Hepatocyte (in vitro differentiated cells): Measurements from ENCODE around the gene AUTS2. TPM values are rescaled to one million over a fixed set of nuclear protein-coding genes. Genes with fewer than 3 reads are reported as not detected.
A peak's percentile ranks its signal among the peaks of the same experiment; 100 is the strongest.

ENCODE experiments used
- DNase-seq: peaks from one replicate; pipeline ENCODE4 v3.0.0-alpha.2; 2016; ENCODE audit warnings: low spot score
- H2AFZ ChIP-seq: fragments of 200-600 bp; sonication (generic); 2 replicates; pipeline ENCODE4 v1.6.0; 2016; ENCODE audit warnings: antibody characterized with exemption, mild to moderate bottlenecking
- H3K27ac ChIP-seq: fragments of 200-600 bp; sonication (generic); 2 replicates; pipeline ENCODE4 v1.5.1; 2016; ENCODE audit warnings: mild to moderate bottlenecking
- H3K27me3 ChIP-seq: fragments of 200-600 bp; sonication (generic); 2 replicates; pipeline ENCODE4 v1.6.1; 2016
- H3K36me3 ChIP-seq: fragments of 200-600 bp; sonication (generic); replicated peaks from 2 replicates; pipeline ENCODE4 v1.5.1; 2016; ENCODE audit warnings: low read depth; ENCODE audit not compliant: insufficient read depth
- H3K4me1 ChIP-seq: fragments of 200-600 bp; sonication (generic); 2 replicates; pipeline ENCODE4 v1.5.1; 2016; ENCODE audit warnings: mild to moderate bottlenecking, moderate library complexity; ENCODE audit not compliant: insufficient read depth
- H3K4me2 ChIP-seq: fragments of 200-600 bp; sonication (generic); 2 replicates; pipeline ENCODE4 v1.6.0; 2016
- H3K4me3 ChIP-seq: fragments of 200-600 bp; sonication (generic); 2 replicates; pipeline ENCODE4 v1.5.1; 2016; ENCODE audit warnings: mild to moderate bottlenecking
- H3K79me2 ChIP-seq: fragments of 200-600 bp; sonication (generic); 2 replicates; pipeline ENCODE4 v1.6.0; 2017; ENCODE audit warnings: mild to moderate bottlenecking
- H3K9me2 ChIP-seq: fragments of 200-600 bp; sonication (generic); replicated peaks from 2 replicates; pipeline ENCODE4 v1.6.0; 2017; ENCODE audit warnings: mild to moderate bottlenecking; ENCODE audit not compliant: insufficient read depth
- H3K9me3 ChIP-seq: fragments of 200-600 bp; sonication (generic); 2 replicates; pipeline ENCODE4 v1.5.1; 2016; ENCODE audit warnings: low read depth, mild to moderate bottlenecking
- H4K20me1 ChIP-seq: fragments of 200-600 bp; sonication (generic); 2 replicates; pipeline ENCODE4 v1.6.0; 2016; ENCODE audit warnings: mild to moderate bottlenecking; ENCODE audit not compliant: insufficient read depth, poor library complexity, severe bottlenecking
- CTCF ChIP-seq: fragments of 200-600 bp; sonication (generic); IDR thresholded peaks from 2 replicates; pipeline ENCODE4 v1.5.1; 2016; ENCODE audit warnings: antibody characterized with exemption, mild to moderate bottlenecking; ENCODE audit not compliant: poor library complexity
- EZH2 ChIP-seq: fragments of 200-600 bp; sonication (generic); IDR thresholded peaks from 2 replicates; pipeline ENCODE4 v1.6.1; 2016; ENCODE audit warnings: antibody characterized with exemption, mild to moderate bottlenecking, borderline replicate concordance
- EZH2phosphoT487 ChIP-seq: fragments of 200-600 bp; sonication (generic); IDR thresholded peaks from one replicate; pipeline ENCODE4 v1.6.1; 2018; ENCODE audit warnings: antibody characterized with exemption, mild to moderate bottlenecking, low read depth, moderate library complexity; ENCODE audit not compliant: unreplicated experiment, severe bottlenecking
- WGBS: methylation state at CpG from one replicate; pipeline ENCODE4 v1.1.6; 2016; ENCODE audit warnings: low lambda C conversion rate; ENCODE audit errors: missing lambda C conversion rate; 5-methylcytosine and 5-hydroxymethylcytosine counted together
- polyA plus RNA-seq: library from polyadenylated mRNA; unstranded; fragments of >200 nt; fragmentation: Nextera tagmentation; extraction: Ambion mirVana; gene quantifications from 2 replicates; pipeline ENCODE4 v1.2.1, GENCODE V29; 2016
- total RNA-seq: library from RNA; depleted of rRNA; stranded (reverse); fragments of >200 nt; gene quantifications from 2 replicates; pipeline ENCODE4 v1.2.3, GENCODE V29; 2014

Gene AUTS2
- total and polyA plus RNA-seq, 2 experiments from 2014 or later, result 34.4 to 40.9 TPM

- H3K27ac ChIP-seq, result peak overlapping the region; percentile 38
- H3K4me2 ChIP-seq, result peak overlapping the region; percentile 5
- no peak overlapping the region for H3K4me3 ChIP-seq
- H3K4me1 ChIP-seq, result peaks cover 11% of the 10 kb centered on the region
- H2AFZ ChIP-seq, result no peak overlapping the region
- no peaks in the 10 kb centered on the region for H3K36me3 ChIP-seq
- TF ChIP-seq CTCF (no peak), EZH2phosphoT487 (no peak), EZH2 (no peak)
- DNase-seq, result no peak
- H3K9me2 ChIP-seq, result no peaks in the 10 kb centered on the region
- no peaks in the 10 kb centered on the region for H4K20me1 ChIP-seq
- H3K9me3 ChIP-seq, result no peaks in the 10 kb centered on the region
- WGBS, result 57% methylated on average over 5 of the region's 6 CpGs
- H3K27me3 ChIP-seq, result no peaks in the 10 kb centered on the region
- no peaks in the 10 kb centered on the region for H3K79me2 ChIP-seq
These were observed 896.2 kb downstream of the AUTS2 start for GRCh38 chr7:70494225-70495032.

DNA sequence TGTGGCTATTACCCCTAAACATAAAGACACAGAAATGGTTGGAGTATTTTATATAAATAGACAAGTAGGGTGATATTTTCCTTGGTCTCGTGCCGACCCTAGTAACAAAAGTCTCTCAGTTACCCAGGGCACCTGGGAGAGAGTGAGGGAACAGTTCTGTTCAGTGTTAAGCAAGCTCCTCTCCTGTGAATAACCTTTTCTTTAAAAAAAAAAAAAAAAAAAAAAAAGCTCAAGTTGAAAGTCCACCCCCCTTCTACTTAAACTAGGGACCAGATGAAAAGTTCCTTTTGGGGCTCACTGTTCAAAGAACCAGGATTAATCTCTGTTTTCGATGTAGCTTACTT lies 896.7 kb downstream of the AUTS2 start:
- H3K27me3 ChIP-seq, result no peaks in the 10 kb centered on the region
- H3K27ac ChIP-seq, result peak overlapping the region; percentile 38
- DNase-seq, result no peak
- H3K4me3 ChIP-seq, result no peak overlapping the region
- peaks cover 11% of the 10 kb centered on the region for H3K4me1 ChIP-seq
- WGBS, result 75% methylated on average over 3 of the region's 3 CpGs
- no peaks in the 10 kb centered on the region for H3K9me3 ChIP-seq
- no peak for TF ChIP-seq EZH2phosphoT487
- H3K79me2 ChIP-seq, result no peaks in the 10 kb centered on the region
- H3K9me2 ChIP-seq, result no peaks in the 10 kb centered on the region
- no peaks in the 10 kb centered on the region for H4K20me1 ChIP-seq
- no peaks in the 10 kb centered on the region for H3K36me3 ChIP-seq
- no peak overlapping the region for H2AFZ ChIP-seq
- no peak overlapping the region for H3K4me2 ChIP-seq

DNA sequence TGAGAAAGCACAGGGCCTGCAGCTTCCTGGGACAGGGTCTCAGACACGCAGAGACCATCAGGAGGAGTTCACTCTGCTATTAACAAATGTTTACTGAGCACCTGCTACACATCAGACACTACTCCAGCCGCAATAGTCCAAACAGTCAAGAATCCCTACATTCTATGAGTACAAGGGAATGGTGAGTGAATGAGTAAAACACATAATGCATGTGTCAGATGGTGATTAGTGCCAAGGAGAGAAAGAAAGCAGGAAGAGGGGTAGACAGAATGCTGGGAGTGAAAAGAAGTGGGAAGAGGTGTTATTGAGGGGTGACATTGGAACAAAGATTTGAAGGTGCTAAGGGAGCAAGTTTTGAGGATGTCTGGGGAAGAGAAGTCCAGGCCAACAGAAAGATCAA lies 899.5 kb downstream of the AUTS2 start:
- H3K4me3 ChIP-seq, result no peak overlapping the region
- WGBS, result 76% methylated on average over 2 of the region's 2 CpGs
- peaks cover 11% of the 10 kb centered on the region for H3K4me1 ChIP-seq
- H3K9me3 ChIP-seq, result no peaks in the 10 kb centered on the region
- no peaks in the 10 kb centered on the region for H3K27me3 ChIP-seq
- H3K79me2 ChIP-seq, result no peaks in the 10 kb centered on the region
- H2AFZ ChIP-seq, result no peak overlapping the region
- no peak overlapping the region for H3K27ac ChIP-seq
- H3K36me3 ChIP-seq, result no peaks in the 10 kb centered on the region
- H3K9me2 ChIP-seq, result no peaks in the 10 kb centered on the region
- no peak for DNase-seq
- no peak overlapping the region for H3K4me2 ChIP-seq
- no peak for TF ChIP-seq EZH2
- no peak for TF ChIP-seq EZH2phosphoT487
- TF ChIP-seq CTCF, result no peak
- H4K20me1 ChIP-seq, result no peaks in the 10 kb centered on the region

DNA sequence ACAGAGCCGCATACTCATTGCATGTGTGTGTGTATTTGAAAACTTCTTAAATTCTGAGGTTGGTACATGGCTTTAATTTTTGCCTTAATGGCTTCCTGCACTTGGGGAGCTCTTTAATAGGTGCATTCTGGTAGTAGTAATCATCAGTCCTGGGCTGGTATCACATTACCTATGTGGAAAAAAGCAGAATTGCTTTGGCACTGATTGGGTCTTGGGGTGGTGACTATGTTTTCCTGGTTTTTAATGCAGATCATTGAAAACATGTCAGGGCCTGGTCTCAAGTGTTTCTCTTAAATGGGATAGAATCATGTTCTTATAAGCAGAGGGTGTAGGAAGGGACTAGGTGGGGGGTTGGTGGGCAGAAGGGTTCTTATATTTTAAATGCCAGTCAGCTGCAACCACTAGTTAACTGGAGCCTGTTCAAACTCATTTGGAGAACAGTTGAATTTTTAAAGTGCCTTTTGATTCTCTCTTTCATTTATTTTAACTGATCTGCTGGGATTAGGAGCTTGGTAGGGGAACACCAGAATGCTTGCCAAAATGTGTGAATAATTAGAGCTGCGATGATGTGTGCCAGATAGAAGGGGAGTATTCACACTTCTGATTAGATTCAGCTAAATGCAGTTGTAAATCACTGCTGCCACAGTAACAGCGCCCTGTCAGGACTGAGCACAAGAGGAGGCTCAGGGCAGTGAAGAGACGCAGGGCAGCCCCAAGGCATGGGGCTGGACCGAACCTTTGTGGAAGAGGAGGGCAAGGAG lies 900.1 kb downstream of the AUTS2 start:
- no peaks in the 10 kb centered on the region for H3K36me3 ChIP-seq
- H3K79me2 ChIP-seq, result no peaks in the 10 kb centered on the region
- WGBS, result 68% methylated on average over 5 of the region's 5 CpGs
- no peak overlapping the region for H3K27ac ChIP-seq
- no peak for TF ChIP-seq EZH2phosphoT487
- TF ChIP-seq CTCF, result no peak
- no peak for TF ChIP-seq EZH2
- H3K4me1 ChIP-seq, result peaks cover 11% of the 10 kb centered on the region
- H2AFZ ChIP-seq, result no peak overlapping the region
- DNase-seq, result no peak
- no peaks in the 10 kb centered on the region for H3K27me3 ChIP-seq
- H3K4me3 ChIP-seq, result no peak overlapping the region
- H3K4me2 ChIP-seq, result no peak overlapping the region
- no peaks in the 10 kb centered on the region for H3K9me2 ChIP-seq
- no peaks in the 10 kb centered on the region for H4K20me1 ChIP-seq
- H3K9me3 ChIP-seq, result no peaks in the 10 kb centered on the region
